H1 (cell line): ENCODE measurements around the gene SLC35F1. TPM values are rescaled to one million over a fixed set of nuclear protein-coding genes. Genes with fewer than 3 reads are reported as not detected.

Source experiments
- CTBP2 ChIP-seq: IDR thresholded peaks from 2 replicates; pipeline ENCODE4 v1.7.0; 2011; ENCODE audit warnings: borderline replicate concordance, mild to moderate bottlenecking, moderate library complexity, mixed read lengths, low read length; ENCODE audit not compliant: insufficient read depth, insufficient read length
- EP300 ChIP-seq, 2 experiments: IDR thresholded peaks; 1 replicate in 1 of 2; 2 replicates in 1 of 2; pipeline ENCODE4 v1.6.1; 2011 to 2012; ENCODE audit warnings: low read depth in 2 of 2, low read length in 2 of 2, mild to moderate bottlenecking in 2 of 2, borderline replicate concordance in 1 of 2, inconsistent platforms in 1 of 2, moderate library complexity in 1 of 2
- SAP30 ChIP-seq: fragments of 300-600 bp; sonication (generic); IDR thresholded peaks from 2 replicates; pipeline ENCODE4 v1.7.1; 2012; ENCODE audit warnings: low read length, moderate library complexity, mild to moderate bottlenecking, inconsistent platforms; ENCODE audit not compliant: insufficient read depth, insufficient replicate concordance
- SIN3A ChIP-seq, 2 experiments: IDR thresholded peaks in 1 of 2; conservative IDR thresholded peaks in 1 of 2; 2 replicates each; pipeline ENCODE4 v1.6.1; 2011 to 2012; ENCODE audit warnings: low read length in 2 of 2, improper control_type of control experiment in 1 of 2, low read depth in 1 of 2, mild to moderate bottlenecking in 1 of 2
- SIRT6 ChIP-seq: IDR thresholded peaks from one replicate; pipeline ENCODE4 v1.7.1; 2012; ENCODE audit warnings: low read length, inconsistent platforms
- SP4 ChIP-seq: IDR thresholded peaks from 2 replicates; pipeline ENCODE4 v1.6.1; 2012; ENCODE audit warnings: low read length, inconsistent platforms
- polyA plus RNA-seq, 7 experiments: library from polyadenylated mRNA; depleted of rRNA in 3 of 7; stranded (reverse) in 5 of 7; unstranded in 2 of 7; fragments of >200 nt in 5 of 7; fragments of 200-250 nt in 2 of 7; gene quantifications; 1 replicate in 5 of 7; 2 replicates in 1 of 7; 4 replicates in 1 of 7; pipeline versions ENCODE4 v1.2.1 to v1.2.3, GENCODE V29; 2011 to 2013; ENCODE audit warnings: missing spikeins in 2 of 7, mixed read lengths in 2 of 7
- total RNA-seq: library from RNA; stranded (reverse); fragmentation: NEBNext Ultra II Directional; extraction: Animal tissue kit (Norgen Biotek cat#: 25700); gene quantifications from 2 replicates; pipeline ENCODE4 v1.2.1, GENCODE V29; 2021

SLC35F1 gene
- total and polyA plus RNA-seq, 2 of the 8 experiments (the other 6 are each of a cell fraction or from before 2014, with no cell fraction given): 7.0 to 10.0 TPM

DNA sequence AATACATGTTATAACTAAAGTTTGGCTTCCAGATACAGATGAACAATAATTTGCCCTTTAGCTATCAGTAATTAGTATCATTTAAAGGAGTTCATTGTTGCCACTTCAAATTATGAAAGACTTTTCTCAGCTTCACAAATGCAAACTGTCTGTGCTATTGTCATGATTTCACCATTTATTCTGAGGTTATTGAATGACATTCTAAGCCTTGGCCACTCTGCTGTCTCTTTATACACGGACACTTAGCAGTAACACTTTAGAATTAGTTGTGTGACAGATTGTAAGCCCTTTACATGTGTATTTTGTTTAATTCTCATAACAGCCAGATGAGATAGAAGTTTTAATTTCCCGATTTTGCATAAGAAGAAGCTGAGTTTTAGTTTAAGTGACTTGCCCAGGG is 176.6 kb downstream of the SLC35F1 start (continued):
- TF ChIP-seq EP300 (IDR thresholded peaks at IDR 0.05; ENCODE audit: borderline replicate concordance in 1 of 2, low read depth in 2 of 2, low read length in 2 of 2): no peak
- no peak for TF ChIP-seq SP4
- TF ChIP-seq SIN3A (conservative IDR thresholded peaks at IDR 0.05 in 1 of 2, IDR thresholded peaks at IDR 0.05 in 1 of 2; ENCODE audit: low read depth in 1 of 2, low read length in 2 of 2): no peak
- TF ChIP-seq CTBP2: no peak
- TF ChIP-seq SAP30: no peak
- no peak for TF ChIP-seq SIRT6
